SKM-1 (cell line): Measurements from ENCODE around the gene RCOR1.

Source experiments
- DNase-seq: peaks from one replicate; lab custom pipeline; 2025; ENCODE audit not compliant: unreplicated experiment; lab: John Stamatoyannopoulos, UW

Gene RCOR1

DNA sequence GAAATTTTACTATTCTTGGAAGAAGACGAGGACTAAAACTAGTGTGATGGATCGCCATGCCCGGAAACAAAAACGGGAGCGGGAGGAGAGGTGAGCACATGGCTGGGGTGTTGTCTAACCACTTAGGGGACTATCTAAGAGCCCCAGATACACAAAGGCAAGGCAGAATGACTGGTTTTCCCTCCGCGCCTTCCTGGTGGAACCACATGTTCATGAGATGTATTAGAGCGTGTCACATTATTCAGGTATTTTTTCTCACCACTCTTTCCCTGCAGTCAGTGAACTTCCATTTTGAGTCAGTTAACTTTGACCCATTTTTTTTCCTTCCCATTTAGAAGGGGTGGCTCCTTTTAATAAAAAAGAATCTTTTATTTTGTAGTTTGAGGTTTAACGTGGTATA, 116.0 kb downstream of the RCOR1 start:
- DNase-seq, result no peak

DNA sequence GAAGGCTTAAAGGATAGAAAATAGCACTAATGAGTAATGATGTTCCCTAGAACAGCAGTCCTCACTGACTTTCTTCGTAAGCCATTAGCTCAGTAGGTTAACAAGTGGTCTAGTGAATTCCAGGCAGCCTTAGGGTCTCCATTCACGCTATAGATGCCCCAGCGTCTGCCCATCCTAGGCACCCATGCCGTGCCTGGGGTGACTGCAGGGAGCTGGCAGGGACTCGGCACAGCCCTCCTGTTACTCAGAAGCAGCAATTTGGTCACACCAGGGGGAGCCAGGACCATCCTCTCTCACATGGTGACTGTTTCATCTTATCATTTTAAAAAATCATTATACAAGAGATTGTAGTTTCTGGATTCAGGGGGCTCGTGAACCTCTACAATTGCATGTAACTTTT, 118.8 kb downstream of the RCOR1 start:
- no peak for DNase-seq

- no peak for DNase-seq
Measured at GRCh38 chr14:102711946-102712345, 119.5 kb downstream of the RCOR1 start.

- no peak for DNase-seq
Measured at GRCh38 chr14:102717276-102717675, 124.8 kb downstream of the RCOR1 start.

DNA sequence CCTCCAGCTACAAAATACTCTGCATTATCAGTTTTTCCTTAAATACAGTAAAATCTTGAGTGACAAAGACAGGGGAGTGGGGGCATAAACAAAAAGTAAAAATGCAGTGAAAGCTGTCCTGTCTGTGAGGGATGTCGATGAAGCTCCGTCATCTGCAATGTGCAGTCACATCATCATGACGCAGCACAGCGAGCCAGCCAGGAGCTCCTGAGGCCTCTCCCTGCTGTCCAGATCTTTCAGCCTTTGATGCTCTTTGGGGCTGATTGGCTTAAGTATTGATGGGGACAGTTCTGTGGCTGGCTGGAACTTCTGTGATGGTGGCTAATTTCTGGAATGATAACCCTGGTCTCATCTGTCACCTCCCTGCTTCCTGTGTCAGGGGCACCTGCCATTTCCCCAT, 130.2 kb downstream of the RCOR1 start:
- no peak for DNase-seq

DNA sequence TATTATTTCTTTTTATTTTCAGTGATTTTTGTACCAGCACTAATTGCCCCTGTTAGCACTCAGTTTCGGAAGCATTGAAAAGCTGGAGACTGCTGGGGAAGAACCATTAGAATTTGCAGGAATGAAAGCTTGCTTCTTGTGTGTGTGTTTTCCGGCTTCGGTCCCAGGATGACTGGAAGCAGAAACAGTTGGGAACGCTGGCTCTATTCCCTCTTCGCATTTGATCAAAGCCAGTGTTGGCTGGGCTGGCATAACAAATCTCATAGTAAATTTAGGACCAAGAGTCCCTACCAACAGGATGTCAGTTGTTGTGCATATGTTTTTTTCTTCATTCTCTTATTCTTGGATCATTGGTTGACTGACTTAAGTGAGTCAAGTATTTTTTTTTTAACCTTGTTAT, 131.2 kb downstream of the RCOR1 start:
- DNase-seq, result no peak

DNA sequence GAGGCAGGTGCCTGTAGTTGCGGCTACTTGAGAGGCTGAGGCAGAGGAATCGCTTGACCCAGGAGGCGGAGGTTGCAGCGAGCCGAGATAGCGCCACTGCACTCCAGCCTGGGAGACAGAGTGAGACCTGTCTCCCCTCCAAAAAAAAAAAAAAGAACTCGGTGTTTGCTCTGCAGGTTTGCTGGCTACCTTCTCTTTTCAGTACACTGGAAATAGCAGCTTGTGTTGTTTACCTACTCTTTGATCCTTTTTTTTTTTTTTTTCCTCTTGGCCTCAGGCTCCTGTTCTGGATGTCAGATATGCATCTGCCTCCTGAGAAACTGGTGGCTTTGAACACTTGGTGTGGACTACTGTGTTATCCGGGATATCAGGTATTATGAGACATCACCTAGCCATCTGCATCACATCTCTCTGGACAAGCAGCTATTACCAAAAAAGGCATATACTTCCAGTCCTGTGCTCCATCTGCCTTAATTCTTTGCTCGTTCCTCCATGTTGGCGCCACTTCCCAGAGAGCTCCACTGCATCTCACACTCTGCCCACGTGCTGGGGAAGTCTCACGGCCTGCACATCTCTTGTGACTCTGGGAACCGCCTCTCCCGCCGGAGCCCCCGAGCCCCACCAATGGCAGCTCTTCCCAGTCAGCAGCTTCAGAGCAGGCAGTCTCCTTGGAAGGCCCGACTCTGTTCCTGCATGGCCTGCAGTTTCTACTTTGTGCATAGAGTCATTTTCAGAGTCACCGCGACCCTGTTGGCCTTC, 133.9 kb downstream of the RCOR1 start:
- DNase-seq, result no peak

DNA sequence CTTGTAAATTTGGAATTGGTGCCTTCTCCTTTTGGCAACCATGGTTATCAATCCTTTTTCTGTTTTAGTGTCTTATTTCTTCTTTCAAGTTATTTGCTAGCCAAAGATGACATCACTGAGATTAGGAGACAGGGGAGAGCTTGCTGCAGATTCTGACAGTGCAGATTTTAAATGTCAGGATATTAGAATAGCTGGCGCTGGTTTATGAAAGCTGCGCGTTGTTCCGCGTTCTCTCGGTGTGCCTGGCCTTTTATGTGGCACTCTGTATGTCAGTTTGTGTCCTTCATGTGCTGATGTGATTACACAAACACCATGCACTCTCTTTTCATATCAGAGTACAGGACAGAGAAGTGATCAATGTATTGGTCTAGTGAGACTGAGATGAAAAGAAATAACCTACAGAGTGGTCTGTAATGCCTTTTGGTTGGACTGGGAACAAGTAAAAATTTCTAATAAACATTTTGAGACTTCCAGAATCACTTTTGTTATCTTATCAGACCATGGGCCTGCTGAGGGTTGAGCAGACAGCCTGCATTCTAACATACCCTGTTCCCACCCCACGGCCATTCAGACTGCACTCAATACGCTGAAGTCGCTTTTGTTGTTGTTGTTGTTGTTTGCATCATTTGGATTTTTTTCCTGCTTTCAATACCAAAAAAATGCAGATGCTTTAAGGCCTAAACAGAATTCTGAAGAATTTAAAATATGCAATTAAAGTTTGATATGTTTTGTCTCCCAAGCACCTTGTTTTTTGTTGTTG, 135.1 kb downstream of the RCOR1 start:
- DNase-seq, result no peak

DNA sequence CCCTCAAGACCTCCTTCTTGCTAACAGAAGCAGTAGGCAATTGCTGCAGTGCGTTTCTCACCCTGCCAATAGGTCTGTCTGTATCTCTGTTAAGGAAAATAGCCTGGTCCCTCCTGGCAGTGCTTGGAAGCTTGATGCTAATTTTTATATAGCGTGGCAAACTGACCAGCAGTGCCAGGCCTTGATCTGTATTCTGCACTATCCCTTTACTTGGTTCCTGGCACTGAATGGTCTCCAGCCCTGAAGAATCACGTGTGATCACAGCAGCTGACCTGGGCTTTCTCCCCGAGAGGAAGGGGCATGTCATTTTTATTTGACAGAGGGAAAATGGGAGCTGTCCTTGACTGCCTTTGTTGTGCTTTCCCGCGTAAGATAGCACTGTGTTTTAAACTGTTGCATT, 136.1 kb downstream of the RCOR1 start:
- DNase-seq, result no peak

DNA sequence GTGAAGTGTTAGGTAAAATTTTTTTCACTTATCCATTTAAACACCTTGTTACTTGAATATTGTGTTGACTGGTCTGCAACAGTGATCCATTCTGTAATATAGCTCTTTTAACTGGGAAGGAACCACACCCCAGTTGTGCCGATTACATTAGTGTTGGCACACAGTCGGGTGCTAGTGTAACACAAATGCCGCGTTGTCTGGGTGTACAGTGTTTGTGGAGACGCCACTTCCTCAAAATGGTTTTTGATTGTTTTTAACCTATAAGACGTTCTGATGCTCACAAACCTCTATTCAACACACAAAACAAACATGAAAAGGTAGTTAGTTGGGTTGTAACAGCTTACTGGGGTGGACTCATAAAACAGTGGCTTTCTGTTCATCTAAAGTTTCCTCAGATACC, 136.8 kb downstream of the RCOR1 start:
- no peak for DNase-seq

GRCh38 chr14:102729825-102730224, 137.4 kb downstream of the RCOR1 start:
- no peak for DNase-seq

DNA sequence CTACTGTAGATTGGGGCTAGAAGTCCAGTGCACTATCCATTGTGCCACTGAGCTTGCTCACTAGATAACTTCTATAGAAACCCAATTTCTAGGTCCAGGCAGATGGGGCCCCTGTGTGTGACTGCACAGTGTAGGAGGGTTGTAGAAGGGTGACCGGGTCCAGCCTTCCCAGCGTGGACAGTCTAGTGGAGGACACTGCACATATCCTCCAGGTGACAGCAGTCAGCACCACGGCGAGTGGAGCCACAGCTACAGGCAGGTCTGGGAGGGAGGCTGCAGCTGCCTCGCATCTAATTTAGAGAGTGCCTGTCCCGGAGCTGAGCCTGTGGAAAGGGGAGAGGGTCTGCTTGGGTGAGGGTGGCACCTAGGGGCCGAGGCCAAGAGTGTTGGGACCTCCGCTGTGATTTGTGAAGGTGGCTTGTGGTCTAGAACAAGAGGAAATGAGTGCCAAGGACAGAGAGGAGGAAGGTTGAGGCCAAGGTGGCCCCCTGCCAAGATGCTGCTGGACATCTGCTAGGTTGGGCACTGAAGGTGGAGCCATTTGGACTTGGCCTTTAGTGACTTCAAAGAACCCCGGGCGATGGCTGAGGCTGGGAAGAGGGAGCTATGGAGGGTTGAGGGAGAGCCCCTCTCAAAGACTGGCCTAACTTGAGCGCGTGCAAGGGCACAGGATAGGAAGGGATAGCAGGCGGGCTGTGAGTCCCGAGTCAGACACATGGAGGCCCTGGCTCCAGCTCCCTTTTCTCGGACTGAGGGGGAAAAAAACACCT, 138.8 kb downstream of the RCOR1 start:
- DNase-seq, result no peak

GRCh38 chr14:102731871-102732800, 139.7 kb downstream of the RCOR1 start:
- no peak for DNase-seq

DNA sequence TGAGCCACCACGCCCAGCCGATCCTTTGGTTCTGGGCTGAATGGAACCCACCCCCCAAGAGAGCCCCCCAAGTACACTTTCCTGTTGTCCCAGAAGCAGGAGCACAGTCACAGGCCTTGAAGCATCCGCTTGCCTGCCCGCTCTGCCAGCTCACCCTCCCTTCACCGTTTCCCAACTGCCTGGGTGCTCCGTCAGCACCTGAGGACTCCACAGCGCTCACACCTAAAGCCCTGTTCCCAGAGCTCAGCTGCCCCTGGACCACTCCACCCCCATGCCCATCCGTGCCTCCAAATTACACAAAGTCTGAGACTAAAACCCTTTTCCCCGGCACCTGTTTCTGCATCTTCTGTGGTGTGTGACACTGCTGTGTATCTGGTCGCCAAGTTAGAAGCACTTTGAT, 140.5 kb downstream of the RCOR1 start:
- DNase-seq, result no peak

DNA sequence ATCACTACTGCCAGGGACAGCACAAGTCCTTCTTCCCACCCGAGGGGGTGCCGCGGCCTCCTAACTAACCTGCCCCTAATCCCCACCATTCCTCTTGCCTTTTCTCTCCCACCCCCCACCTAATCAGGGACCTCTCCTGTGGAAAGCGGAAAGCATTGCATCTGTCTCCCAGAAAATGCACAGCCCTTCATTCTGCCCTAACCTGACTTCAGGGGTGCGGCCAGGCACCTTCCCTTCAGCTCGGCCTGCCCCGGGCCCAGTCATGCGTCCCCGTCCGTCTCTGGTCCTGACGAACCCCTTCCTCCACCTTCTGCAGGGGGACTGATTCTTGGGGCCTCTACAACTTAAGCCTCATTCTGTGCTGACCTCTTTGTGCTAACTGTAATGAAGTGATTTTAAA, 140.9 kb downstream of the RCOR1 start:
- no peak for DNase-seq

GRCh38 chr14:102734436-102734835, 142.0 kb downstream of the RCOR1 start:
- DNase-seq, result no peak

- no peak for DNase-seq
Measured at GRCh38 chr14:102736956-102737355, 144.5 kb downstream of the RCOR1 start.

GRCh38 chr14:102737402-102738372, 145.2 kb downstream of the RCOR1 start:
- DNase-seq, result no peak

DNA sequence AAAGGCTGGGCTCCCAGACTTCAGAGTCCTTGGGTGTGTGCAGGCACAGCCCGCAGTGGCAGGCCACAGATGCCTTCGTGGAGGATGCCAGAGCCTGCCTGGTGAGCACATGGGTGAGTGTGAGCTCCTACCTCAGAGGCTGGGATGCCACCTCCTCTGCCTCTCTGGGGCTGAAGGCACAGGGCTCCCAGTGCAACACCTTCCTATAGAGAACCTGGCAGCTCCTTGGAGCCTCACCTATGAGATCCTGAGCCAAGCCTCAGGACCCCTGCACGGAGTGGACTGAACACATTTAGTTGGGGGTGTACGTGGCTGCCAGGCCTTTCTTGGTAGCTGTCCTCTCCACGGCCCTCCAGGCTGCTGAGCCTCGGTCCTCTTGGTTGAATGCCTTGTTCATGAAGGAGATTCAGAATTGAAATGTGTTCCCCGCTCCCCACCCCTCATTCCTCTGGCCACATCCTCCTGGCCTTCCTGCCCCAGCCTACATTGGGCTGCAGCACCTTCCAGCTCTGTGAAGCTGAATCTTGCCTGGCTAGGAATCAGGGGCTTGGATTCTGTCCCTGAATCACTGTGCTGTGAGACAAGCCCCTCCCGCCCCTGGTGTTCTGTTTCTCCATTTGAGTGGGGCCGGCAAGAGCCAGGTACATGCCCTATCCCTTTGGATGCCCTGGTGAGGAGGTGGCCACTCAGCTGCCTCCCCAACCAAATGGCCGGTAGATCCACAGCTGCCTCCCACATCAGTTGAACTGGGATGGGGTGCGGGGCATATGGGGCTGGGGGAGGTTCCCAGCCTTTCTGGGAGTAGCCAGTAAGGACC, 146.1 kb downstream of the RCOR1 start:
- DNase-seq, result no peak
